HS-5 (cell line): ENCODE measurements around the gene SYMPK.

Experiments used
- DNase-seq: peaks from one replicate; pipeline ENCODE4 v3.0.0-alpha.2; 2012; ENCODE audit warnings: low read depth

SYMPK gene

GRCh38 chr19:45781214-45782161, 81.5 kb downstream of the SYMPK start:
- no peak for DNase-seq

- DNase-seq, result no peak
These were observed 82.3 kb downstream of the SYMPK start for GRCh38 chr19:45780448-45781213.

- DNase-seq, result no peak
These were observed 82.8 kb downstream of the SYMPK start for GRCh38 chr19:45780146-45780447.

GRCh38 chr19:45779231-45780145, 83.5 kb downstream of the SYMPK start:
- no peak for DNase-seq

GRCh38 chr19:45778010-45778661, 84.8 kb downstream of the SYMPK start:
- no peak for DNase-seq

GRCh38 chr19:45777395-45777961, 85.5 kb downstream of the SYMPK start:
- DNase-seq, result no peak

GRCh38 chr19:45774765-45775164, 88.2 kb downstream of the SYMPK start:
- DNase-seq, result no peak

- no peak for DNase-seq
These were observed 89.6 kb downstream of the SYMPK start for GRCh38 chr19:45773384-45773783.

GRCh38 chr19:45772912-45773311, 90.0 kb downstream of the SYMPK start:
- no peak for DNase-seq

- DNase-seq, result no peak
These were observed 90.7 kb downstream of the SYMPK start for GRCh38 chr19:45772130-45772840.

GRCh38 chr19:45771311-45771933, 91.5 kb downstream of the SYMPK start:
- no peak for DNase-seq

GRCh38 chr19:45770192-45771101, 92.5 kb downstream of the SYMPK start:
- DNase-seq, result no peak

- no peak for DNase-seq
These were observed 93.1 kb downstream of the SYMPK start for GRCh38 chr19:45769821-45770191.

GRCh38 chr19:45768984-45769782, 93.8 kb downstream of the SYMPK start, which contains the start of gene SIX5:
TSS of gene SIX5 (minus strand) at chr19:45769252. CDS start at chr19:45768844, 408 bp downstream.
- peak; percentile 88 for DNase-seq

- no peak for DNase-seq
These were observed 94.3 kb downstream of the SYMPK start for GRCh38 chr19:45768655-45768983.

GRCh38 chr19:45767881-45768654, 94.9 kb downstream of the SYMPK start:
- DNase-seq, result no peak

- peak; percentile 38 for DNase-seq
These were observed 95.5 kb downstream of the SYMPK start for GRCh38 chr19:45767410-45767880.
